Upper lobe of left lung (tissue), 6 donors: ENCODE measurements around the gene MGMT. TPM values are rescaled to one million over a fixed set of nuclear protein-coding genes. Genes with fewer than 3 reads are reported as not detected.

Experiments
- ATAC-seq, 2 donors: fragments of 200-7000 bp; cut with Tn5 transposase; one replicate each; pipeline ENCODE4 v1.9.1; 2022; ENCODE audit warnings: mild to moderate bottlenecking in 2 of 2, moderate library complexity in 2 of 2; ENCODE audit not compliant: low FRiP score in 2 of 2
- DNase-seq, 2 donors: peaks; one replicate each; pipeline ENCODE4 v3.0.0-alpha.2; 2019 to 2020
- H3K27ac ChIP-seq, 4 donors: fragments of 200-600 bp; sonication (generic); one replicate each; pipeline ENCODE4 v1.5.1; 2016 to 2019
- H3K27me3 ChIP-seq, 4 donors: fragments of 200-600 bp; sonication (generic); one replicate each; pipeline ENCODE4 v1.5.1; 2017 to 2019
- H3K36me3 ChIP-seq, 4 donors: fragments of 200-600 bp; sonication (generic); one replicate each; pipeline ENCODE4 v1.5.1; 2016 to 2019
- H3K4me1 ChIP-seq, 4 donors: fragments of 200-600 bp; sonication (generic); one replicate each; pipeline ENCODE4 v1.5.1; 2018 to 2019
- H3K4me3 ChIP-seq, 4 donors: fragments of 200-600 bp; sonication (generic); one replicate each; pipeline ENCODE4 v1.5.1; 2017 to 2019; ENCODE audit warnings: mild to moderate bottlenecking in 2 of 4, moderate library complexity in 1 of 4
- H3K9me3 ChIP-seq, 4 donors: fragments of 200-600 bp; sonication (generic); one replicate each; pipeline ENCODE4 v1.5.1; 2018 to 2019
- CTCF ChIP-seq, 6 experiments: fragments of 450-650 bp in 4 of 6; fragments of 200-600 bp in 2 of 6; sonication (generic) in 2 of 6; IDR thresholded peaks; one replicate each; pipeline ENCODE4 v1.5.1; 2016 to 2019; ENCODE audit warnings: antibody characterized with exemption in 6 of 6
- EP300 ChIP-seq, 4 donors: sonication (generic); formaldehyde crosslinking; IDR thresholded peaks; one replicate each; pipeline ENCODE4 v1.5.1; 2017; ENCODE audit warnings: antibody characterized with exemption in 4 of 4, control low read depth in 2 of 4
- POLR2A ChIP-seq, 4 donors: fragments of 450-650 bp; IDR thresholded peaks; one replicate each; pipeline ENCODE4 v1.5.1; 2016 to 2017; ENCODE audit warnings: antibody characterized with exemption in 4 of 4, mild to moderate bottlenecking in 2 of 4
- POLR2AphosphoS5 ChIP-seq, 2 donors: sonication (generic); formaldehyde crosslinking; IDR thresholded peaks; one replicate each; pipeline ENCODE4 v1.5.1; 2017; ENCODE audit warnings: antibody characterized with exemption in 2 of 2
- WGBS, 2 donors: methylation state at CpG; one replicate each; pipeline ENCODE4 v1.1.5; 2017 to 2018; 5-methylcytosine and 5-hydroxymethylcytosine counted together
- total RNA-seq, 6 donors: library from RNA; depleted of rRNA in 4 of 6; stranded (reverse); fragments of >200 nt in 4 of 6; gene quantifications; one replicate each; pipeline versions ENCODE4 v1.1.0 to v1.2.1, GENCODE V29; 2016 to 2021
- donor health status: DM: no; HTN: no; CAD: no; lungs with moderate emphysema.
- donor health status: DM: no; HTN: yes; CAD: no; lungs with severe emphysema.

The MGMT gene
- total RNA-seq, 6 donors from 2014 or later: 20.9 to 44.0 (median 29.6) TPM

GRCh38 chr10:129811208-129811607 is 344.2 kb downstream of the MGMT start:
- Histone ChIP-seq H3K9me3 (peaks cover 0 to 5% (median 2%) of the 10 kb centered on the region in 4 donors), H3K4me1 (no peaks in the 10 kb centered on the region), H3K27me3 (no peaks in the 10 kb centered on the region), H3K4me3 (no peak overlapping the region), H3K27ac (no peak overlapping the region), H3K36me3 (no peaks in the 10 kb centered on the region)
- TF ChIP-seq POLR2A (IDR thresholded peaks at IDR 0.05): no peak
- TF ChIP-seq EP300 (IDR thresholded peaks at IDR 0.05): no peak
- TF ChIP-seq CTCF (IDR thresholded peaks at IDR 0.05): no peak
- no peak for TF ChIP-seq POLR2AphosphoS5 (IDR thresholded peaks at IDR 0.05)
- 89 to 91% methylated on average over 6 to 9 of the region's 9 CpGs for WGBS, 2 donors
- ATAC-seq: no peak
- DNase-seq: no peak

- Histone ChIP-seq H3K4me3 (no peak overlapping the region), H3K9me3 (no peaks in the 10 kb centered on the region), H3K27ac (no peak overlapping the region), H3K36me3 (no peaks in the 10 kb centered on the region), H3K27me3 (no peaks in the 10 kb centered on the region), H3K4me1 (no peaks in the 10 kb centered on the region)
- 48 to 67% methylated on average over 7 of the region's 7 CpGs for WGBS, 2 donors
- no peak for TF ChIP-seq POLR2AphosphoS5 (IDR thresholded peaks at IDR 0.05)
- TF ChIP-seq CTCF (IDR thresholded peaks at IDR 0.05): no peak
- no peak for TF ChIP-seq EP300 (IDR thresholded peaks at IDR 0.05)
- no peak for TF ChIP-seq POLR2A (IDR thresholded peaks at IDR 0.05)
- ATAC-seq: no peak
- no peak for DNase-seq
Measured at GRCh38 chr10:129812398-129812797, 345.4 kb downstream of the MGMT start.

- no peaks in the 10 kb centered on the region for H3K4me1 ChIP-seq
- H3K27ac ChIP-seq: no peak overlapping the region
- H3K9me3 ChIP-seq: peaks cover 0 to 3% (median 0%) of the 10 kb centered on the region in 4 donors
- H3K27me3 ChIP-seq: no peaks in the 10 kb centered on the region
- TF ChIP-seq CTCF (IDR thresholded peaks at IDR 0.05) (no peak), EP300 (IDR thresholded peaks at IDR 0.05) (no peak), POLR2A (IDR thresholded peaks at IDR 0.05) (no peak)
- 48% methylated on average over 11 to 12 of the region's 12 CpGs for WGBS, 2 donors
- no peak overlapping the region for H3K4me3 ChIP-seq
- no peaks in the 10 kb centered on the region for H3K36me3 ChIP-seq
- ATAC-seq (no peak), DNase-seq (no peak)
Measured at GRCh38 chr10:129814681-129815646, 347.9 kb downstream of the MGMT start.

- H3K4me1 ChIP-seq: no peaks in the 10 kb centered on the region
- H3K4me3 ChIP-seq: no peak overlapping the region
- peak in 1 of 2 donors; percentile 24 for ATAC-seq
- no peak overlapping the region for H3K27ac ChIP-seq
- H3K36me3 ChIP-seq: no peaks in the 10 kb centered on the region
- TF ChIP-seq EP300 (IDR thresholded peaks at IDR 0.05) (no peak), POLR2A (IDR thresholded peaks at IDR 0.05) (no peak), POLR2AphosphoS5 (IDR thresholded peaks at IDR 0.05) (no peak), CTCF (IDR thresholded peaks at IDR 0.05) (no peak)
- DNase-seq: peak in 1 of 2 donors; percentile 64
- peaks cover 0 to 3% (median 0%) of the 10 kb centered on the region in 4 donors for H3K9me3 ChIP-seq
- WGBS, 2 donors: 84 to 87% methylated on average over 5 to 14 of the region's 17 CpGs
- no peaks in the 10 kb centered on the region for H3K27me3 ChIP-seq
Measured at GRCh38 chr10:129815898-129816655, 349.0 kb downstream of the MGMT start.
